ENCODE measurements around the gene PLCB1.

Gene PLCB1

DNA sequence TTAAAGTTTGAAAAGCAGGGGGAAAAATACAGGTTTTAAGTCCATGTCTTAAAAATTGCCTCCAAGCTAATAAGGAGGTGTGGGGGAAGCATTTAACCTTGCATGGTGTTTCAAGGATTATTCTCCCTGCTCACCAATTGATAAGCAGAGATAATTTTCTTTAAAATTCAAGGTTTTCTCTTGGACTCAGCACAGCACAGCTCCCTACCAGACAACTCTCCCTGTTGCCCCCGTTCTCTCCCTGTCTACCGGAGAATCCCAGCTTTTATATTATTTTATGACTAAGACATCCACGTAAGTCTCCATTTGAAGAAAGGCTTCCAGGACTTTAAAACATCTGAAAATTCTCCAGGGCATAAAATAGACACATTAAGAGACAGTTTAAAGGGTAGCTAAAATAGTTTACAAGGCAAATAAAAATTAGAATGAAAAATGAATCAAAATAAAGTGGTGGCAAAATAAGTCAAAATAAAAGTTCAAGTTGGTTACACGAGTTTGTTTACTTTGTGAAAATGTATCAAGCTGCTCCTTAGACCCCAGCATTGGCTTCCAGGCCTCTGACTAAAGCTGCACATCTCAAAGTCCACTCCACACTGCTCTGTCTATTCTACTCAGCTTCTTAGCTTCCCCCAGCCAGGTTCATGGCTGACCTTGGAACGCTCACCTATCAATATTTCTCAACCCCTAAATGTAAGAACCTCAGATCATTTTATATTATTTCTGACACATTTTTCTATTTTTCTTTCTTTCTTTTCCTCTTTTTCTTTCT, 748.2 kb downstream of the PLCB1 start:
- no peak for DNase-seq (ENCODE audit: low spot score)

DNA sequence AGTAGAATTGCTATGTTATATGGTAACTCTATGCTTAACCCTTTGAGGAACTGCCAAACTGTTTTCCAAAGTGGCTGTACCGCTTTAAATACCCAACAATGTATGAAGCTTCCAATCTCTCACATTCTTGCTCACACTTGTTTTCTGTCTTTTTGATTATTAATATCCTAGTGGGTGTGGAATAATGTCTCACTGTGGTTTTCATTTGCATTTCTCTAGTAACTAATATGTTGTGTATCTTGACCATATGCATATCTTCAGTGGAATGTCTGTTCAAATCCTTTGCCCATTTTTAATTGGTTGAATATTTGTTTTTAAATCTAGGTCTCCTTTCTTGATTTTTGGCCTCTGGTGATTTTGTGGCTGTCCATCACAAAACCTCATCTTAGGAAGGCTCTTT, 759.0 kb downstream of the PLCB1 start:
- DNase-seq (ENCODE audit: low spot score) = no peak

DNA sequence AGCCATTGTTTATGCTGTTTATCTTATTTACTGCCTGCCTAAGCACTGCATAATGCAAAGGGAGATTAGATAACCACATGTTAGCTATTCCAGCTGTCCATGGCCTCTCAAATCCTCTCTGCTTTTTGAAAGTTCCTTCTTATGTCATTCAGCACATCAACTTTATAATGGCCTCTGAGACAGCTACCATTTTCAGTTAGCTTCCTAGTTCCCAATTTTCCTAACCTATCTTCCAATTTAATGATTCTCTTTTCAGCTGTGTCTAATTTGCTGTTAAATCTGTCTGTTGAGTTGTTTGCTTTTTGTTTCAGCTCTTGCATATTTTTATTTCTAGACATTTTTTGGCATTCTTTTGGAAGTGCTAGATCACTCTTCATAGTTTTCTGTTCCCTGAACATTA, 763.4 kb downstream of the PLCB1 start:
- no peak for DNase-seq (ENCODE audit: low spot score)

DNA sequence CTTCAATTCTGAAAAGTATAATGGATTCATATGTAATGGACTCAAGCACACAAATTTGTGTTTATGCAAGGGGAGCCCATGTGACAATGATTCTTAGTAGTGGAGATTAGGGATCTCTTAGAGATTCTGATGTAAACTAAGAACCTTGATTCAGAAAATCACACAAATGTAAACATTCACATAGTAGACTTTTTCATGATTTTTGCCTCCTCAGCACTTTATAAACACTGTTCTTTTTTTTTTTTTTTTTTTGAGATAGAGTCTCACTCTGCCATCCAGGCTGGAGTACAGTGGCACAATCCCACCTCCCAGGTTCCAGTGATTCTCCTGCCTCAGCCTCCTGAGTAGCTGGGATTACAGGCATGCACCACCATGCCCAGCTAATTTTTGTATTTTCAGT, 766.8 kb downstream of the PLCB1 start:
- DNase-seq (ENCODE audit: low spot score) = no peak

DNA sequence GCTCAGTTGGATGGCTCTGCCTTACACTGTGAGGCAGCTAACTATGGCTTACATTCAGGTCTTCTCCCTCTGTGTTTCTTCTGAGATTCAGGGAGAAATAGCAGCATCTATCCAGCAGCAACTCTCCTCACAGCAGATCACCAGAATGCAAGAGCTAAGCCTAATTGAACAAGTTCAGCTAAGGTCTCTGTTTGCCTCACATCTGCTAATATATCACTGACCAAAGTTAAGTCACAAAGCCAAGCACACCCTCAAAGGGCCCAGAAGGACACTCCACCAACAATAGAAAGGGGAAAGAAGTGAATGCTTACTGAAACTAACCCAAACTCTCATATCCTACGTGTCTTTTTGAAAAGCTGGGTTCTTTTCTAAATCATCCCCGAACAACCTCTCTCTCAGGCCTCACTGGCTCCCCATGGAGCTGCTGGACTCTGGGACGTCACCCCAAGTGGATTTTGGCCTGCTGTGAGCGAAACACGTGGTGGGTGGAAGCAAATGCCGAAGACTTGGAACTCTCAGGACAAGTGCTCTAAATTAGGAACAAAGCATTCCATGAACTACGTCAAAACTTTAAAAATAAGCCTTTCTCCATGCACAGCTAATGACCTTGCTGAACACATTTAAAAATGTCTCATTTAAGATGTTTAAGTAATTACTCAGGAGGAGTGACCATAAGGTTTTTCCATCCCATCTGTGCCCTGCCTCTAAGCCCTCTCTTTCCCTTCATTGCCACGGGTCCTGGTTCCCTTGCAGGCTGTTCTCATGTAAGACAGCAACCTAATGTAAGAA, 769.4 kb downstream of the PLCB1 start:
- DNase-seq (ENCODE audit: low spot score) = no peak

DNA sequence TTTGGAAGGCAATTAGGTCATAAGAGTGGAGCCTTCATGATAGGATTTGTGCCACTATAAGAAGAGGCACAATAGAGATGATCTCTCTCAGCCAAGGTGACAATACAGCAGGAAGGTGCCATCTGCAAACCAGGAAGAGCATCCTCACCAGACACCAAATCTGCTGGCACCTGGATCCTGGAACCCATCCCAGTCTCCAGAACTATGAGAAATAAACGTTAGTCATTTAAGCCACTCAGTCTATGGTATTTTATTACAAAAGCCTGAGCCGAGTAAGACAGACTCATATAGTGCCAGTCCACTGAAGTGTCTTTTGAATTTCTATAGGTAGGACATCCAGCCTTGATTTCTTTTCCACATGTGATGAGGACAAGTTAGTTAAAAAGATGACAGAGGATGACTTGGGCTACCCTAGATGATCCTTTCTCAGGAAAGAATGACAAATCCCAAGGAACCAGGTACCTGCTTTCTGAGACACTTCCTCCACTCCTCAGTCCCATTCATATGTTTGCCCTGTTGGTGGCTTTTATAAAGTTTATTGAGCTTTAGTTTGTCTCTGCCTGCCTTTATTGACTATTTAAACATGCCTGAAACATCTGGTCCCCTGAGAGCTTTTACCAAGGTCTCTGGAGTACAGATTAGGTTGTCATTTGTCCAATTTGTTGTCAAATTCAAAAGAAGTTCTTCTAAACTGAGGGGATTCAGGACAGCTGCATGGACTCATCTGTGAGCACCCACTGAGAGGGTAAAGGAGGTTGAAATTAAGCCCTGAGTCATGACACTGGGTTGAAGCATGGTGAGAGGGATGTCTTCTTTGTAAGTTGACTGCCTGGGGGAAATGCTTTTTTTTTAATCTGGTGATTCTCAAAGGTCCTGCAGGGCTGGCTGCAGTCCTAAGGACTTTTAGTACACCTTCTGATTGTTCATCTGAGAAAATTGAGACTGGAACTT, 771.9 kb downstream of the PLCB1 start:
- no peak for DNase-seq (ENCODE audit: low spot score)

DNA sequence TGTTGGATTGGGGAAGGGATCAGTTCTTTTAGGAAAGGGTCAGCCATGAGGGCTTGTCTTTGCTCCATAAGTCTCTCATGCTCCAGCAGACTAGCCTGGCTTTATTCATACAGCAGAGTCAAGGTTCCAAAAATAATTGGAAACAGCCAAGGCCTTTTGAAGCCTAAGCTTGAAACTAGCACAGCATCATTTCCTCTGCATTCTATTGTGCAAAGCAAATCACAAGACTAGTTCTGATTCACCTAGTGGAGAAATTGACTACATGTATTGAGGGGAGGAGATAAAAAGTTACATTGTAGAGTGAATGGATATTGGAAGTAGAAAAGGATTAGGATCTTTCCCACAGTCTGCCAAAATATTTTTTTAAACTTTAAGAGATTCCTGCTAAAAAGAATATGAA, 777.5 kb downstream of the PLCB1 start:
- peak; percentile 17 for DNase-seq (ENCODE audit: low spot score)

DNA sequence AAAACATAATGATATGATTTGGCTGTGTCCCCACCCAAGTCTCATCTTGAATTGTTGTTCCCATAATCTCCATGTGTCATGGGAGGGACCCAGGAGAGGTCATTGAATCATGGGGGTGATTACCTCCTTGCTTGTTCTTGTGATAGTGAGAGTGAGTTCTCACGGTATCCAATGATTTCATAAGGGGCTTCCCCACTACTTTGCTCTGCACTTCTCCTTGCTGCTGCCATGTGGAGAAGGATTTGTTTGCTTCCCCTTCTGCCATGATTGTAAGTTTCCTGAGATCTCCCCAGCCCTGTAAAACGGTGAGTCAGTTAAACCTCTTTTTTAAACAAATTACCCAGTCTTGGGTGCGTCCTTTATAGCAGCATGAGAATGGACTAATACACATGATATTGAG, 780.0 kb downstream of the PLCB1 start:
- no peak for DNase-seq (ENCODE audit: low spot score)

DNA sequence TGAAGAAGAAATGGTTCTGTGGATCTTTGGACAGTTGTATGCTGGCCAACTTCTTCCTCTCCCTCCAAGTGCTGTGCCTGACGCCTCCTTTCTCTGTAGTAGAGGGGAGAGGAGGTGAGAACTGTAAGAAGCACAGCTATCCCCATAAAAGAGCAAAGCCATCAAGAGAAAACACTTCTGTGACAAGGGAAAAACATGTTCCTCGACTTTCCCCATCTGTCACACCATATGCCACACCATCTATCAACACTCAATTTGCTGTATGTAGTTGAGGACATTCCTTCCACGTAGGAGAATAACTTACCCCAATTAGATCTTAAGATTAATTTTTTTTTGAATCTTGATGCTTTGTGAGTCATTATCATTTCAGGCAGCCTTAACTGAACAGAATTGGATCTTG, 780.7 kb downstream of the PLCB1 start:
- no peak for DNase-seq (ENCODE audit: low spot score)

DNA sequence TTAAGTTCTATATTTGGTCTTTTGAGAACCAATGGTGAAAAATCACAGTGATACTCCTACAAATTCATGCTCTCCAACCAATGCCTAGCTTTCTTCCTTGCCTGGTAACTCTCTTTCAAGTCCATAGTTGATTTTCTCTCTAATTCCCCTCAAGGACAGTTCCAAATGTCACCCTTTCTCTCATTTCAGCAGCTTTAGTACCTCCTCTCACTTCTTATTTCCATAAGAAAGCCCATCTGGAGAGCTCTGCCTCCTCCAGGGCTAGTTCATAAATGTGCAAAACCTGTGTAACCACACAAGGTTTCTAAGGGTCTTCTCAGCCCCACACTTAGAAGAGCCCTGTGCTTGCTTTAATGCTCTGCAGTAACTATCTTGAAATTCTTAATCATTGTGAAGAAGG, 781.4 kb downstream of the PLCB1 start:
- DNase-seq (ENCODE audit: low spot score) = no peak

DNA sequence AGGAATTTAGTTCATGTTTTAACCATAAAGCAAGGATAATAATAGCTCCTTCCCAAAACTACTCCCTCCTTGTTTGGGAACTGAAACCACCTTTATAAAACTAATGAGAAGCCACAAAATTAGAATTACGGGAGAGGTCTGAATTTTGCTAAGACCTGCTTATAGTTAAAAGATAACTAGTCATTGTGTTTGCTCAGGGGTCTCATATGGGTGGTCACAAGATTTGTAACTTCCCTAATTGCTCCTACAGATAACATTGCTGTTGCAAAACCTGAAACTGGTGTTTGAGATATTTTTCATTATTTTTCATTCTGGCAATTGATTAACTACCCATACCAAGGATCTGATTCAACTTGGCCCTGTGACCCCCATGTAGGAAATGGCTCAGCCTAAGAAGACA, 782.4 kb downstream of the PLCB1 start:
- peak; percentile 79 for DNase-seq (ENCODE audit: low spot score)

DNA sequence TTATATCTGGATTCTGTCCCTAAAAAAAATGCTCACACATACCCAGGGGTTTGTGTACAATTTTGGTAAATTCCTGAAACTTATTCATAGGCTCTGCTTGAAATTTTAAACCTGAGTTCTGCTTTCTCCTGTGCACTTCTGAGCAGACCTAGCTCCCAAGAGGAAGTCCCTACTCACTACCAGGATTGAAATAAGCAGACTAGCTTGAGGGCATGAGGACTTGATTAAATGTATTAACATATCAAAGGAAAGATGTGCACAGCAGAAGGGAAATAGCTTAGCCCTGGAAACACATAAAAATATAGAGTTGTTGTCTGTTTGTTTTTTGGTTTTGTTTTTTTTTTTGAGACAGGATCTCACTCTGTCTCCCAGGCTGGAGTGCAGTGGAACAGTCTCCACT, 785.0 kb downstream of the PLCB1 start:
- DNase-seq (ENCODE audit: low spot score) = no peak

DNA sequence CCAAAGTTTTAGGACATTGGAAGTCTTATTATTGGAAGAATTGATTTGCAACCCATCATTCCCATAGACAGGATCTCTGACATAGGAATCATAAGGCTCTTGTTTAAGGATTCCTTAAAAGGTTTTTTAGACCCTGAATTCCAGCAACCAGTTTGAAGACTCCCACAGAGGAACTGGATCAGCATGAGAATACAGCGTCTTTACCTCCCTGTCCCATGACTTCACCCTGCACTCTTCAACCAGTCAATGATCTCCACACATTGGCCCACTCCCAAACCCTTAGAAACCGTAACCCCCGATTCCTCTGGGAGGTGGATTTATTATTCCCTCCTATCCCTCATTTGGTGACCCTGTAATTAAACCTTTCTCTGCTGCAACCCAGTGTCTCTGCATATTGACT, 786.1 kb downstream of the PLCB1 start:
- no peak for DNase-seq (ENCODE audit: low spot score)

DNA sequence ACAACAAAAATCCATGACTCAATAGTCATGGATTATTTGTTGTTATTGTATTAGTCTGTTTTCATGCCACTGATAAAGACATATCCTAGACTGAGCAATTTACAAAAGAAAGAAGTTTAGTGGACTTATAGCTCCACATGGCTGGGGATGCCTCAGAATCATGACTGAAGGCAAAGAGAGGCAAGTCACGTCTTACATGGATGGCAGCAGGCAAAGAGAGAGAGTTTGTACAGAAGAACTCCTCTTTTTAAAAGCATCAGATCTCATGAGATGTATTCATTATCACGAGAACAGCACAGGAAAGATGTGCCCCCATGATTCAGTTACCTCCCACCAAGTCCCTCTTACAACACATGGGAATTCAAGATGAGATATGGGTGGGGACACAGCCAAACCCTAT, 792.5 kb downstream of the PLCB1 start:
- DNase-seq (ENCODE audit: low spot score) = no peak

DNA sequence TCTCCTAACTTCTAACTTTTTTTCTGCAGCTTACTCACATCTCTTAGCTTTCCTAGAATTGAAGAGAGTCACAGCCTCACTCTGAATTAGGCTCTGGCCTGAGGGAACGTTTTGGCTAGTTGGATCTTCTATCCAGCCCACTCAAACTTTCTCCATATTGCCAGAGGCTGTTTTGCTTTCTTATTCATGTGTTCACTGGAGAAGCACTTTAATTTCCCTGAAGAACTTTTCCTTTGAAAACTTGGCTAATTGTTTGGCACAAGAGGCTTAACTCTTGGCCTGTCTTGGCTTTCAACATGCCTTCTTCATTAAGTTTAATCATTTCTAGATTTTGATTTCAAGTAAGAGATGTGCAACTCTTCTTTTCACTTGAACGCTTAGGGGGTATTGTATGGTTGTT, 798.7 kb downstream of the PLCB1 start:
- peak; percentile 6 for DNase-seq (ENCODE audit: low spot score)

DNA sequence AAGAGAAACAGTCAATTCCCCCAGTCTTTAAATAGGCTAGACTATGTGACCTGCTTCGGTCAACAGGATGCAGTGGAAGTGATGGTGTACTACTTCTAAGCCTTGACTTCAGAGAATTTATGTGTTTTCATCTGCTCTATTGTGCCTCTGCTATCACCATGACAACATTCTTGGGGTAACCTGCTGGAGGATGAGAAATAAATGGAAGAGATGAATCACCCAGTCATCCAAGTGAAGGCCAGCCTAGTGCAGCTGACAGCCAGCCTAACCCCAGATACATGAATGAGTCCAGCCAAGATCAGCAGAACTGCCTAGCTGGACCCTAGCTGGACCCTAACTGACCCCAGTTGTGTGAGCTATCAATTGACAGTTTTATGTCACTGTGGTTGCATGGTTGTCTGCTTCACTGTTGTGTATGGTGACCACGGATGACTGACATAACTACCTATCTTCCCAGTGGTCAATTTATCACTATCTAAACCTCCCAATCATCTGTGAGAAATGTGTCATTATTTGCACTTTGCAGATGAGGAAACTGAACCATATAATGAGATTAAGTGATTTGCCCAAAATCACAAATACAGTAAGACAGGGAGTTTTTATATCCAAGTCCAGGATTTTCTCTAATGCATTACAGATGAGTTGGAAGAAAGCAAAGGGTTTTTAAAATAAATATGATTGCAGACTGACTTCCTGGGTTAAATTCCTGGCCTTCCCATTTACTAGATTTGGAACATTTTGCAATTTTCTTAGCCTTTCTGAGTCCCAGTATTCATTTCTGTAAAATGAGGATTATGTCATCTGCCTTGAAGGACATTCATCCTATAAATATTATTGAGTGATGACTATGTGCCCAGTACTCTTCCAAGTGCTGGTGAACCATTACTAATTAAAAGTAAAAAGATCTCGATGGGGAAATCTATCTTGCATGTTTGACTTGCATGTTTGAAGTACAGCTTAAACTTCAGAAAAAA, 800.4 kb downstream of the PLCB1 start:
- DNase-seq (ENCODE audit: low spot score) = peak; percentile 100

DNA sequence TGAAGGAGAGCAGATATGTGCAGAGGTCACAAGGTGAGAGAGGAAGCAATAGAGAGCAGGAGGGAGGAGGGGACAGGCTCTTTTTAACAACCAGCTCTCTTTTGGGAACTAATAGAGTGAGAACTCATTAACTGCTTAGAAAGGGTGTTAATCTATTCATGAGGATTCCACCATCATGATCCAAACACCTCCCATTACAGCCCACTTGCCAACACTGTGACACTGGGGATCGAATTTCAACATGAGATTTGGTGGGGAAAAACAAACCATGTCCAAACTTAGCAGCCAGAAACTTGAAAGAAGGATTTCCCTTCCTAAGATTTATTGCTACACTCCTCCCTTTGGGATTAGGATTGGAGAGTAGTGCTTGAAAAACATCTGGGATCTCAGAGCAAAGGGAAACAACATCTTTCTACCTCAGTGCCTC, 801.3 kb downstream of the PLCB1 start:
- peak; percentile 60 for DNase-seq (ENCODE audit: low spot score)

DNA sequence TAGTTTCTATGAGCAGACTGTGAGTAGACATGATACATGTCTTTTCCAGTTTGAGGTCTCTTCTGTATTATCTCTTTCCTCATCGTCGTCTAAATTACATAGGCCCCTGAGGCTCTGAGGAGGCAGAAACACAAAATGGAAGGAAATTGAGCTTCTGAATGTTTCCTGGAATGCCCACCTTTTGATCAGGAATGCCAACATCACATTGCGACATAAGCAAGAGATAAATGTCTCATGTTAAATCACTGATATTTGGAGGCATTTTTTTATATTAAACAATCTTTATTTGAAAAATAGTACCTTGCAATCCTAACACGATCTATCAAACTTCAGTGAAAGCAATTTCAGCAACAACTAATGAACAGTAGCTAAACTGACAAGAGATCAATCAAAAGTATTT, 802.3 kb downstream of the PLCB1 start:
- DNase-seq (ENCODE audit: low spot score) = no peak

Data from kidney tubule cell (primary cell).